Prostate gland (tissue), 2 donors: ENCODE results near the gene BACE2. TPM values are rescaled to one million over a fixed set of nuclear protein-coding genes. Genes with fewer than 3 reads are reported as not detected.
A peak's percentile ranks its signal among the peaks of the same experiment; 100 is the strongest.
"Not testable (repeated sequence)": the region's sequence is repeated elsewhere in the genome, so short reads cannot be mapped to it uniquely, and the experiment has no call there.

Source experiments
- DNase-seq: peaks from one replicate; pipeline ENCODE4 v3.0.0-alpha.2; 2019; ENCODE audit warnings: low spot score
- H3K27ac ChIP-seq, 2 donors: fragments of 200-600 bp; sonication (generic); 2 replicates each; pipeline ENCODE4 v1.5.1; 2017 to 2019
- H3K27me3 ChIP-seq: fragments of 200-600 bp; sonication (generic); replicated peaks from 2 replicates; pipeline ENCODE4 v1.5.1; 2019; ENCODE audit not compliant: insufficient read depth
- H3K36me3 ChIP-seq, 2 donors: fragments of 200-600 bp; sonication (generic); 1 replicate in 1 of 2; 2 replicates in 1 of 2; pipeline versions ENCODE4 v1.5.1 to v1.8.1; 2017 to 2019
- H3K4me1 ChIP-seq: fragments of 200-600 bp; sonication (generic); replicated peaks from 2 replicates; pipeline ENCODE4 v1.5.1; 2019
- H3K4me3 ChIP-seq, 2 donors: fragments of 200-600 bp; sonication (generic); 2 replicates each; pipeline ENCODE4 v1.5.1; 2017 to 2019
- H3K9me3 ChIP-seq: fragments of 200-600 bp; sonication (generic); 2 replicates; pipeline ENCODE4 v1.5.1; 2017
- POLR2A ChIP-seq: fragments of 450-650 bp; IDR thresholded peaks from one replicate; pipeline ENCODE4 v1.6.1; 2016; ENCODE audit warnings: antibody characterized with exemption, mild to moderate bottlenecking
- POLR2AphosphoS5 ChIP-seq: sonication (generic); formaldehyde crosslinking; IDR thresholded peaks from one replicate; pipeline ENCODE4 v1.6.1; 2017; ENCODE audit warnings: antibody characterized with exemption
- WGBS: methylation state at CpG from one replicate; pipeline ENCODE4 v1.1.5; 2018; 5-methylcytosine and 5-hydroxymethylcytosine counted together
- intact Hi-C: fragments of 100-400 bp; cut with DNase I; formaldehyde crosslinking; loops from one replicate; pipeline ENCODE4 v1.14.2; 2022
- total RNA-seq, 2 donors: library from RNA; depleted of rRNA; stranded (reverse); fragments of >200 nt; gene quantifications; one replicate each; pipeline ENCODE4 v1.1.0, GENCODE V29; 2016
- TF ChIP-seq, protein P1 (sequence below), 4 experiments: fragments of 200-600 bp in 2 of 4; fragments of 450-650 bp in 2 of 4; sonication (generic) in 2 of 4; IDR thresholded peaks; 1 replicate in 3 of 4; 2 replicates in 1 of 4; pipeline ENCODE4 v1.5.1; 2016 to 2019; ENCODE audit warnings: antibody characterized with exemption in 4 of 4, mild to moderate bottlenecking in 2 of 4, moderate library complexity in 2 of 4

Gene BACE2
- total RNA-seq, 2 donors from 2014 or later: 103 to 119 TPM

DNA sequence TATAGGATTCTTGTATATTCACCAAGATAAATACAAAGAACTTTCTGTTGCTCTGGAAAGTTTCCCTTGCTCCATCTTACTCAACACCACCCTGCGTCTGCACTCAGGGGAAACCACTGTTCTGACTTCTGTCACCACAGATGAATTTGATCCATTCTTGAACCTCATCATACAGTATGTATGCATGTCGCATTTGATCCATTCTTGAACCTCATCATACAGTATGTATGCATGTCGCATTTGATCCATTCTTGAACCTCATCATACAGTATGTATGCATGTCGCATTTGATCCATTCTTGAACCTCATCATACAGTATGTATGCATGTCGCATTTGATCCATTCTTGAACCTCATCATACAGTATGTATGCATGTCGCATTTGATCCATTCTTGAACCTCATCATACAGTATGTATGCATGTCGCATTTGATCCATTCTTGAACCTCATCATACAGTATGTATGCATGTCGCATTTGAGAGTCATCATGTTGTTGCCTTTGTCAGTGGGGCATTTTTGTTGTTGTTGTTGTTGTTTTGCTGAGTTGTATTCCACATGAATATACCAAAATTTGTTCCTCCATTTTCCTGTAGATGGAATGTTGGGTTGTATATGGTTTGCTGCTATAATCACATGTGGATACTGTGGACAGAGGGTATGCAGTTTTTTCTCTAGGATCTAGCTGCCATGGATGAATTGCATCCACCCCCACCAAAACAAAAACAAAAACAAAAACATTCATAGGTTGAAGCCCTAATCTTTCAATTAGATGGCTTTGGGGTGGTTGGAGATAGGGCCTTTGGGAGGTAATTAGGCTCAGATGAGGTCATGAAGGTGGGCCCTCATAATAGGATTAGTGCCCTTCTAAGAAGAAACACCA, 145.6 kb downstream of the BACE2 start:
- DNase-seq, H3K36me3 ChIP-seq, H3K4me1 ChIP-seq, H3K9me3 ChIP-seq, H3K27ac ChIP-seq, H3K4me3 ChIP-seq, intact Hi-C loops, H3K27me3 ChIP-seq: not testable (repeated sequence)
- 84% methylated on average over 5 of the region's 8 CpGs for WGBS
- TF ChIP-seq POLR2AphosphoS5: peak; percentile 19

DNA sequence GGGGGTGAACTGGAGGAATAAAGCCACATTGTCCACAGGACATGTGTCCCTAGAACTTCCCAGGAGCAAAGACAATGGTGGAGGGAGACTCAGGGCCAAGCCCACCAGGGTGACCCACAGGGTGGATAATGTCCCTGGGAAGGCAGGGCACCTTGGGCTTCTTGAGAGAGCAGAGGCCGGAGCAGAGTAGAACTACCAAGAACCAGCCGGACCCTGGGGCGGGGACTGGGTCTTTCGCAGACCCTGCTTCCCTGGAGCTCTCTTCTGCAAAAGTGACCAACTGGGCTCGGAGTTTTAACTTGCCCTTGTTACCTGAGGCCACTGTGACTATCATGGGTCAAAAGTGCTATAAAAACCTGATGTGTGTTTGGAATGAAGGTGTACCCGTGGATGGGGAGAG, 147.8 kb downstream of the BACE2 start:
- 92% methylated on average over 6 of the region's 6 CpGs for WGBS
- DNase-seq: no peak
- Histone ChIP-seq H3K4me1 (peaks cover 3% of the 10 kb centered on the region), H3K27me3 (no peaks in the 10 kb centered on the region), H3K36me3 (no peaks in the 10 kb centered on the region), H3K27ac (peak overlapping the region; percentile 81 to 85), H3K9me3 (no peaks in the 10 kb centered on the region), H3K4me3 (peak overlapping the region in 1 of 2 donors; percentile 49)
- TF ChIP-seq POLR2AphosphoS5 (no peak), POLR2A (no peak)
- TF ChIP-seq, protein P1, sequence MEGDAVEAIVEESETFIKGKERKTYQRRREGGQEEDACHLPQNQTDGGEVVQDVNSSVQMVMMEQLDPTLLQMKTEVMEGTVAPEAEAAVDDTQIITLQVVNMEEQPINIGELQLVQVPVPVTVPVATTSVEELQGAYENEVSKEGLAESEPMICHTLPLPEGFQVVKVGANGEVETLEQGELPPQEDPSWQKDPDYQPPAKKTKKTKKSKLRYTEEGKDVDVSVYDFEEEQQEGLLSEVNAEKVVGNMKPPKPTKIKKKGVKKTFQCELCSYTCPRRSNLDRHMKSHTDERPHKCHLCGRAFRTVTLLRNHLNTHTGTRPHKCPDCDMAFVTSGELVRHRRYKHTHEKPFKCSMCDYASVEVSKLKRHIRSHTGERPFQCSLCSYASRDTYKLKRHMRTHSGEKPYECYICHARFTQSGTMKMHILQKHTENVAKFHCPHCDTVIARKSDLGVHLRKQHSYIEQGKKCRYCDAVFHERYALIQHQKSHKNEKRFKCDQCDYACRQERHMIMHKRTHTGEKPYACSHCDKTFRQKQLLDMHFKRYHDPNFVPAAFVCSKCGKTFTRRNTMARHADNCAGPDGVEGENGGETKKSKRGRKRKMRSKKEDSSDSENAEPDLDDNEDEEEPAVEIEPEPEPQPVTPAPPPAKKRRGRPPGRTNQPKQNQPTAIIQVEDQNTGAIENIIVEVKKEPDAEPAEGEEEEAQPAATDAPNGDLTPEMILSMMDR (IDR thresholded peaks at IDR 0.05): no peak
- intact Hi-C loops: no loop called here

DNA sequence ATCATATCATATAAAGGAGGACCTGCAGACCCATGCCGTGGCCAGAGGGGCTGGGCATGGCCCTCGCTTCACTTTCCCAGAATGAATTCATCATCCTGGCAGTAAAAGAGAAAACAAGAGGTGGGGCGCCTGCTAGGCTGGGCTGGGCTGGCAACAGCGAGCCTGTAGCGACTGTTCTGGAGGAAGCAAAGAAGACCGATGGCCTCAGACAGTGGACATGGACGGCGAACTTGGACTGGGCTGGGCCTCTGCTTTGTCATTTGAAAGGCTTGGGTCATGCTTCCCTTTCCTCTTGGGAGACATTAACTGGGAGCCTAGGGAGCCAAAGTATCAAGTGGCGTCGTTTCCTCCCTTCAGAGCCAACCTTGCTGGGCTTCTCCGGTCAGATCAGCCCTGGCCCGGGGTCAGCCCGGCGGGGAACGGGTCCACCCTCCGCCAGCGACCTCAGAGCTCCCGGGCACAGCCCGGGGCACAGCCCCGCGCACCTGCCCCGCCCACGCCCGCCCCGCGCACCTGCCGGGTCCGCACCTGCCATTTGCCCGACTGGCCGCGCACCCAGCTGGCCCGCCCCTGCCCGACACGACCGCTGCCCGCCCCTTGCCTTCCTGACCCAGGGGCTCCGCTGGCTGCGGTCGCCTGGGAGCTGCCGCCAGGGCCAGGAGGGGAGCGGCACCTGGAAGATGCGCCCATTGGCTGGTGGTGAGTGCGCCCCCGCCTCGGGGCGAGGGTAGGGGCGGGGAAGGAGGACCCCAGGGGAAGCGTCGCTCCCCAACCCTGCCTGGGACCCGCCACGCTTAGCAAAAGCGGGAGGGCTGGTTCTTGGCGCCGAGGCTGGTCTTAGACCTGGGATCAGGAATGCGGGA, 148.5 kb downstream of the BACE2 start, which contains the start of gene FAM3B:
TSS of gene FAM3B (plus strand) at position 602 of the 863 bp plus-strand sequence. CDS start at position 681, 79 bp downstream.
- no peaks in the 10 kb centered on the region for H3K36me3 ChIP-seq
- H3K4me3 ChIP-seq: peak within 1 kb of the TSS; percentile 35 to 49
- H3K9me3 ChIP-seq: no peaks in the 10 kb centered on the region
- peak within 1 kb of the TSS; percentile 81 to 85 for H3K27ac ChIP-seq
- TF ChIP-seq POLR2A (no peak), POLR2AphosphoS5 (no peak)
- TF ChIP-seq, protein P1 (IDR thresholded peaks at IDR 0.05): no peak
- no peaks in the 10 kb centered on the region for H3K27me3 ChIP-seq
- 7% methylated on average over 26 of the region's 55 CpGs for WGBS
- no peak for DNase-seq
- intact Hi-C loops: no loop called here
- H3K4me1 ChIP-seq: peaks cover 7% of the 10 kb centered on the region

DNA sequence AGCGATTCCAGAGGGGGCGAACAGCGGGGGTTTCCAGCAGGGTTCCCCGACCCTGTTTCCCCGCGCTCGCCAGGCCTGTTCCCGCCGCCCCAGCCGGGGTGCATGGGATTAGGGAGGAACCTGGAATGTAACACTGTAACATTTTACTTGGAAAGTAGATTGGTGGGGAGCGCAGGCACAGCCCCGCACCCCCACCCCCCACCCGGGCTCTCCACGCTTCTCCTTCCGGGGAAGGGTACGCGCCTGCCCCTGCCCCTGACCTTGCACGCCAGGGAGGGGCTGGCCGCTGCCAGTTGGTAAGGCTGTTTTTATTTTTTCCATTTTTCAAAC, 149.1 kb downstream of the BACE2 start:
- WGBS: 22% methylated on average over 19 of the region's 19 CpGs
- Histone ChIP-seq H3K4me1 (peaks cover 12% of the 10 kb centered on the region), H3K27ac (peak overlapping the region; percentile 81 to 85), H3K9me3 (no peaks in the 10 kb centered on the region), H3K36me3 (no peaks in the 10 kb centered on the region), H3K4me3 (peak overlapping the region; percentile 35 to 49), H3K27me3 (no peaks in the 10 kb centered on the region)
- DNase-seq: no peak
- intact Hi-C loops: no loop called here
- TF ChIP-seq POLR2AphosphoS5 (no peak), POLR2A (no peak)
- TF ChIP-seq, protein P1 (IDR thresholded peaks at IDR 0.05): no peak

DNA sequence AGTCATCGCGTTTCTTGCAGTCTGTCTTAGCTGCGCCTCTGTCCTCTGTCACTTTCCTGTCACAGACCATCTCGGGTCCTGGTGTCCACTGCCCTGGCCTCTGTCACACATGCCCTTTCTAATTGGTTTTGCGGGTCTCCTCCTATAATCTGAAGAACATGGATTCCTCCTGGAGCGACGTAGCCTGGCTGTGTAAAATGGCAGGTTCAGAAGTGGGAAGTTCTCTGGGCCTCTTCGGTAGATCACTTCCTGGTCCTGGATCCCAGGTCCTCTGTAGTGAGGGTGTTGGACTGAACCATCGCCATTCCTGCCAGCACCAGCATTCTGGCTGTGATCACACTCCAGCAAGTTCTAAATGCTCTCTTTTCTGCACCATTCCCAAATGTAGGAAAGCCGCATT, 149.5 kb downstream of the BACE2 start:
- H3K4me1 ChIP-seq: peaks cover 13% of the 10 kb centered on the region
- peak overlapping the region; percentile 81 to 85 for H3K27ac ChIP-seq
- H3K27me3 ChIP-seq: no peaks in the 10 kb centered on the region
- TF ChIP-seq POLR2AphosphoS5 (no peak), POLR2A (no peak)
- TF ChIP-seq, protein P1 (IDR thresholded peaks at IDR 0.05): no peak
- H3K4me3 ChIP-seq: peak overlapping the region; percentile 35 to 49
- 88% methylated on average over 10 of the region's 10 CpGs for WGBS
- H3K36me3 ChIP-seq: no peaks in the 10 kb centered on the region
- no peak for DNase-seq
- intact Hi-C loops: no loop called here
- H3K9me3 ChIP-seq: no peaks in the 10 kb centered on the region
